ENCODE measurements around the gene TGM1.
A peak's percentile ranks its signal among the peaks of the same experiment; 100 is the strongest.
"Not testable (repeated sequence)": the region's sequence is repeated elsewhere in the genome, so short reads cannot be mapped to it uniquely, and the experiment has no call there.

TGM1 gene

DNA sequence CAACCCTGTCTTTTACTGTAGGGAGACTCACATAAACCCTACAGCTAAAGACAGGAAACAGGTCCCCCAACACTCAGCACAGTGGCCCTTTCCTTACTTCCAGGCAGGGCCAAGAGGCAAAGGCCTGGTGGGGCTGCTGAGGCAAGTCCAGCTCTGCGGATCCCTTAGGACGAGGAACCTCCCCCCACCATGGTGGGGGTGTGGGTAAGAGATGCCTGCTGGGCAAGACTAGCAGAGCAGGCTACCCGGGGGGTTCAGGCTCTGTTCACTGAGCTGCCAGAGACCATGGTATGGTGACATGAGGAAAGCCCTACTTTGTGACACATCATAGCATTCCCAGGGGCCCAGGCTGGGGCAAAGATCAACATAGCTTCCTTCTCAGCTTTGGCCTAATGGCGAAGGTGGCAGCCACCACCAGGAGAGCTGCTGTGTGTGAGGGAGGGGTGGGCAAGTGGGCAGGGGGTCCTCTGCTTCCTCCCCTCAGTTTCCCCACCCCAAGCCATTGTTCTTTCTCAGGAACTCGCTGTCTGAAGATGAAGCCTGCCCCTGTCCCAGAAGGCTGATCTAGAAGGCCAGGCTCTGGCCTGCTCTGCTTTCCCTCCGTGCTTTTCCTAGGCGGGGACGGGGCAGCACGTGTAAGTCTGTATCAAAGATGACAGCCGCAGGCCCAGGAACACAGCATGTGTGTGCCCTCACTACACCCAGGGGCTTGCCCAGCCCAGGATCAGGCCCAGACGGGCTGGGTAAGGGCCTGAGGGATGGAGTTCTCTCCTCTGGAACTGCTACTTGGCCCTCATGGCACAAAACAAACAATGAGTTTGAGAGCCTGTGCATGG, 10.5 kb downstream of the TGM1 start:
- DNase-seq, result no peak

DNA sequence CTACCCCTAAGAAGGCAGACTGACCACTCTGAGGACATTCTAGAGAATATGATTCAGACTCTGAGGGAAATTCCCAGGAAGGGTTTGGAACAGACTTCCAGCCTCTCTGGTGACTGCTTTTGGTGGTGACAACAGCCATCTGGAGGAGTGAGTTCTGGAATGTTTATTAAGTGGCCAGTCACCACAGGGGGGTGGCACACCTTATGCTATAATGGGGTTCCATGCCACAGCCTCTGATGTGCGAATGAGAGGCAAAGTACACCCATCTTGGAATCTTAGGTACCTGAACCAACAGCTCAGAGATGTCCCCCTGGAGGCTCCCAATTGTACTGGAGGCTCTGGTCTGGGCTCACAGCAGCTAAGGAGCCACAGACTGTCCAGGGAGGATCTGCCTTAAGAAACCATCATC, 11.1 kb downstream of the TGM1 start:
- DNase-seq, result no peak

DNA sequence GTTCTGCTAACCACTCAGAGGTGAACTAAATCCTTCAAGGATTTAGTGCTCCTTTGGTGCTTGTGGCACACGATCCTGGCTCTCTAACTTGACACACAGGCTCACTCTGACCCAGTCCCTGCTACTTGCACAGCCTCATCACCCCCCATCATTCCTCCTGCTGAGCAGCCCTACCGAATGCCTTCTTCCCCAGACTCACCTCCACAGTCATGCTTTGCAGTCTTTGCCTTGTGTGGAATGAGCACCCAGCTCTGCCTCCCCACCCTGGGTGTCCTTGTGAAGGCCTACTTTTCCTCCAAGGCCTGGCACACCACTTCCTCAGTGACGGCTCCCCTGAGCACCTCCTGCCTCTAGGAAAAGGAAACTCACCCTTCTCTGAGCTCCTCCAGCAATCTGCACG, 12.6 kb downstream of the TGM1 start:
- DNase-seq, result no peak

DNA sequence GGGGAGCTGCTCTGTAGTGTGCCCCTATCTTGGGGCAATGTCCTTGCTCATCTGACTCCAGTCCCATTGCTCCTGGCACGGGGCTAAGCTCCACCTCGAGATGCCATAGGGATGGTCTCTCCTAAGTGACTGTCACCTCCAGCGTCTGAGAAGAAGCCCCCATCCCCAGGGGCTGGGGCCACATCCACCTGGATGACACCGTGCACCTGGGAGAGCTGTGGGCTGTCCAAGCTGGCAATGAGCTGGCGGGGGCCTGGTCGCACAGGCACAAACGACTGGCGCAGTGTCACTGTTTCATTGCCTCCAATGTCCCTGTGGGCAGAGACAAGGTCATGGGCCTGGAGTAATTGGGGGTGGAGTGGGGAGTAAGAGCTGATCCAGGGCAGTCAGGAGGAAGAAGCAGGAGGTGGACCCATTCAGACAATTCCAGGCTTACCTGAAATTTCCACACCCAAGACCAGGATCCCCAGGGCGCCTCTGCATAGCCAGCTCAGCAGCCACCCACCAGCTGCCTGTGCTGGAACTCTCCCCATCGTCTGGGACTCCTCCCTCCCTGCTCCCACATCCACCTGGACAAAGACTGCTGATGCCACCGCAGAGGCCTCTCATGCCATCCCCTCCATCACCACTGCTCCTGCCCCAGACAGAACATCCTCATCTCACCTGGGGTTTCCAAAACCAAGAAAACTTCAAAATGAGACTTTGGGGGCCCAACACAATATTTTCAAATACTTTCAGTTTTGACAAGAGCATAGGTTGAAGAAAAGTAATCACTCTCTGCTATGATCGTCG, 13.6 kb downstream of the TGM1 start:
- no peak for DNase-seq

- DNase-seq, result no peak
Observed at GRCh38 chr14:24247422-24247821, 15.6 kb downstream of the TGM1 start.

DNA sequence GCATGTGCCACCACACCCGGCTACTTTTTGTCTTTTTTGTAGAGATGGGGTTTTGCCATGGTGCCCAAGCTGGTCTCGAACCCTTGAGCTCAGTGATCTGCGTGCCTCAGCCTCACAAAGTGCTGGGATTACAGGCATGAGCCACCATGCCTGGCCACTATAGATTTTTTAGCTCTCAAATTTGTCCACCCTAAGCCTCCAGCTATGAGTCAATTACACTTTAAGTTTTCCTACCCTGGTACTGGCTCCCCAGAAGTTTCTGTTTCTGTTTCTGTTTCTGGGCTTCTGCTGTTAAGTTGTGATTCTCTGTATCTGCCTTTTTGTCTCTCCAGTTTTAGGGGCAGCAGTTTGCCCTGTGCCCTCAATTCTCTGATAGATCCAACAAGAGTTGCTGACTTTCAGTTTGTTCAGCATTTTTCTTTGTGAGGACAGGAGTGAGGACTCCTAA, 16.2 kb downstream of the TGM1 start:
- no peak for DNase-seq

DNA sequence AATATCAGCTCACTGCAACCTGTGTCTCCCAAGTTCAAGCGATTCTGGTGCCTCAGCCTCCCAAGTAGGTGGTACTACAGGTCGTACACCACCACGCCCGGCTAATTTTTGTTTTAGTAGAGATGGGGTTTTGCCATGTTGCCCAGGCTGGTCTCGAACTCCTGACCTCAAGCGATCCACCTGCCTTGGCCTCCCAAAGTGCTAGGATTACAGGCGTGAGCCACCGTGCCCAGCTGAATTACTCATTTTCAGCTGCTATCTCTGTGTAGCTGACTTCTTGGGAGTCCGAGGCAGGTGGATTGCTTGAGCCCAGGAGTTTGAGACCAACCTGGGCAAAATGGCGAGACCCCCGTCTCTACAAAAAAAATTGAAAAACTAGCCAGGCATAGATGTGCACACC, 17.6 kb downstream of the TGM1 start:
- DNase-seq, result not testable (repeated sequence)

- DNase-seq, result no peak
Observed at GRCh38 chr14:24243336-24243836, 19.6 kb downstream of the TGM1 start.

DNA sequence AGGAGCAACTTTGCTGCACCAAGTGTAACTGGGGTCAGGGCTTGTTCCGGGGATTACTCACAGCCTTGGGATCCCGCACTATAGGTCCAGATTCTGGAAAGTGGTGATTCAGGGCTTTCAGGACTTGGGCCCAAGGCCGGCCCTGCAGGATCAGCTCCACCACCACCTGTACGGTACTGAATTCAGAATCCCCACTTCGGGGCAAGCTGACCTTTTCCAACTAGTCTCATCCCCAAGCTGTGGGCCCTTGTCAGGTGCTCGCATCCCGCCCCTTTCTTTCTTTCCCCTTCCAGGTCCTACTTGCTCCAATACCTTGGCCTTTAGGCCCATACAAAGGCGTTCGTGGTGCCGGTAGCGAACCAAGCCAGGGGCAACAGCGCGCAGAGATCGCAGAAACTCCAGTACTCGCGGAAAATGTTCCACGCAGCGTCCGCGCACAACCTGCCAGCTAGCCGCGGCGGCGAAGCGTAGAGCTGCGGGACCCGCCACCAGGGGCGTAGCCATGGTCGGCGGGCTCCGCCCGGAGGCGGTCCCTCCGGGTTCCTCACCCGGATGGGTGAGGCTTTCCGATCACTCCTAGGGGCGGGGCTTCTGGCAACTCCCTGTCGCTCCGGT, 21.0 kb downstream of the TGM1 start:
- peak; percentile 95 for DNase-seq

GRCh38 chr14:24240110-24240918, 22.7 kb downstream of the TGM1 start:
- DNase-seq, result no peak

GRCh38 chr14:24238527-24239037, 24.4 kb downstream of the TGM1 start:
- DNase-seq, result no peak

GRCh38 chr14:24238123-24238522, 24.9 kb downstream of the TGM1 start:
- DNase-seq, result no peak

DNA sequence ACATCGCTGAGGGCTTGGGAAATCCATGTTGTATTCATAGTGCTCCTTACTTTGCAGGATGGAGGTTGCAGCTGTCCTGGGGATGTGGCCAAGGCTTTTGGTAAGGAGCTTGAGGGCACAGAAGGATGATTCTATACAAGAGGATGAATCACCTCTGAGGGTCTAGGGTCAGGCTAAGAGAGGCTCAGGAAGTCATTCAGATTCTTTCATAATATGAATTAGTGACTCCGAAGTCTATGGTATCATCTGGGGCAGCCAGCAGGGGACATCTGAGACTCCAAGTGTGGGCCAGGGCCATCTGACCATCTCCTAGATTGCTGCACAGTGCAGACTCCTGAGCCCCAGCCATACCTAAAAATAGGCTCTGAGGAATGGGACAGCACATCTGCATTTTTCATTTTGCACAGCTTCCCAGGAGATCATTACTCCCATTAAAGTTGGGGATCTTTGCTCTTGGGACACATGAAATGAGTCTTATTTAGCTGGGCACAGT, 25.5 kb downstream of the TGM1 start:
- DNase-seq, result no peak

DNA sequence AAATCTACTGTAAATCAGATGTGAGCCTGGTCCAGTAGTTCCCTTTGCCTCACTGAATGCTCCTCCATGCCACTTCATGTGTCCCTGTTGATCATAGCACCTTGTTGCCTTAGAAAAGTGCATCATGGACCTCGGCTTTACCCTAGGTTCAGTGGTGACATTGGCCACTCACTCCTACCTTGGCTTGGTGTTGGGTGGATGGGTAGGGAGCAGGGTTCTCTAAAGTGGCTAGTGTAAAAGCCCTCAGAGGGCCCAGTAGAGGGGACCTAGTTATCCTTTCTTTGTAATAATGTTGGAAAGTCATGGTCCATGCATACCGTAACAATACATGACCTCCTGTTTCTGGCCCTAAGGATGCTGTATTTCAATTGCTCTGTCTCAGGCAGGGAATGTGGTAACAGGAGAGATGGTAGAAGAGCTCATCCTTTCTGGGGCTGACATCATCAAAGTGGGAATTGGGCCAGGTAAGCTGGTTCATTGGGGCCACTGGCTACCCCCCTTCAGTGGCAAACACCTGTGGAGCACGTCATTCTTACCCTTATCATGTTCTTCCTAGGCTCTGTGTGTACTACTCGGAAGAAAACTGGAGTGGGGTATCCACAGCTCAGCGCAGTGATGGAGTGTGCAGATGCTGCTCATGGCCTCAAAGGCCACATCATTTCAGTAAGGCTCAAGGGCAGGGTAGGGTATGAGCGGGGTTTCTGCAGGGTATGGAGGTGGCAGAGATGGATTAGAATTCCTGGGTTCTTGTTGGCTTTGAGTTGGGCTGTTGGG, 26.1 kb downstream of the TGM1 start:
- DNase-seq, result no peak

DNA sequence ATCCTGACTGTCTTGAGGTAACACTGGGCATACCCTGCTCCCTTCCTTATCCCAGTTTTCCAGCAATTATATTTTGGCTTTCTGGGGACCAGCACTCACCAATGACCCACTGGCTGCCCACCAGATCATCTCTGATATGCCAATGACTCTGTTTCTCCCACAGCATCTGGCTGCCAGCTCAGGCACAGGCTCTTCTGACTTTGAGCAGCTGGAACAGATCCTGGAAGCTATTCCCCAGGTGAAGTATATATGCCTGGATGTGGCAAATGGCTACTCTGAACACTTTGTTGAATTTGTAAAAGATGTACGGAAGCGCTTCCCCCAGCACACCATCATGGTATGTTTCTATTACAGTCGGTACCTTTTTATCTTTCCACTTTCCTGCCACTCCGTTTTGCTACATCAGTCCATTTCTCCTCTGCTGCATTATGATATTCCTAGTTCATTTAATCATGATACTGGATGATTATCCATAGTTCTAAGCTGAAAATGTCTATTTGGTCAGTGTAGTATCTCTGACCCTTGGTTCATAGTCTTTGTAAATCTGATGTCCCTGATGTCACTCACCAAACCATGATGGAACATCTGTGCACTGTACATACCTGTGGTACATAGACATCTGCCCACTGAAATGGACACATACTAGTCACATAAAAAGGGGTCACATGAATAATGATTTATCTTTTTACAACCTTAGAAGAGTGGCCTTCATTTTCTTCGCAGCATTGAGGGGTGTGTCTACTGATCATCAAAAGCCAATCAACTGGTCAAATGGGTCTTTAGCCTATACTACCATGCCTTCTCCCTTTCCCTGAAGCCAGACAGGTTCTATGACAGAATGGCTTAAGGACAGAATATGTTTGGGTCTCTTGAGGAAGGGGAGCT, 26.9 kb downstream of the TGM1 start:
- DNase-seq, result no peak

GRCh38 chr14:24234095-24235005, 28.6 kb downstream of the TGM1 start:
- DNase-seq, result no peak

- DNase-seq, result no peak
Observed at GRCh38 chr14:24233538-24233866, 29.5 kb downstream of the TGM1 start.

DNA sequence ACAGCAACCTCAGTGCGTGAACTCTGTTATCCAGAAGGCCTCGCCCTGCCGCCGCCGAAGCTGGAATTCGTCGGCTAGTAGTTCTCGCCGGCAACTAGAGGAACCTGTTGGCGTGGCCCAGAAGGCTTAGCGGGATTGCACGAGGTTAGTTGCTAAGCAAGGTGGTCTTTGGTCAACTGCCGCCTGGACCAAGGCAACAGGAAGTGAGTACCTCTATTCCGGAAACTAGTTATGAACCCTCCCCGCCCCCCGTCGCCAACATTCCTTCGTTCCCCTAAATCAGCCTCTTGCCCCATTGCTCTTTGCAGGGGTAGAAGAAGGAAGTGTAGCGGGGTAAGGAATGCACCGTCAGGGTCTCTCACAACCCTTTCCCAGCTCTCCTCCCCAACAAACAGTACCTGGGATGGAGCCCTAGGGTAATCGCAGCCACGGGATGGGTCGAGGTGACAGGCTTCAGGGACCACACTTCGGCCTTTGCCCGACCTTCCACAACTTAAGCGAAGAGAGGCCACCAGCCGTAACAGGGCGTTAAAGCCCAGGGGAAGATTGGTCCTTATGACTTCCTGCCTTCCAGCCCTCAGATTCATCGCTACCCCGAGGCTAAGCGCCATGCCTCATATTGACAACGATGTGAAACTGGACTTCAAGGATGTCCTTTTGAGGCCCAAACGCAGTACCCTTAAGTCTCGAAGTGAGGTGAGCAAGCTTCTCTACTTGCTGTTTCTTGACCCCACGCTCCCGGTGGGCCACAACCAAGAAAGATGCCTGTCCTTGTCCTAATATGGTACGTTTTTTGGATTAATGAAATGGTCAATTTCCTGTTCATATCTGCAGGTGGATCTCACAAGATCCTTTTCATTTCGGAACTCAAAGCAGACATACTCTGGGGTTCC, 30.1 kb downstream of the TGM1 start, which contains the start of gene GMPR2:
Gene GMPR2 (plus strand): TSS at position 285 of the 893 bp plus-strand sequence. CDS start 325 bp downstream, at position 610.
- no peak for DNase-seq

Measured in femur (tissue), 1 donor.